ENCODE results near the gene FRY.

The FRY gene

DNA sequence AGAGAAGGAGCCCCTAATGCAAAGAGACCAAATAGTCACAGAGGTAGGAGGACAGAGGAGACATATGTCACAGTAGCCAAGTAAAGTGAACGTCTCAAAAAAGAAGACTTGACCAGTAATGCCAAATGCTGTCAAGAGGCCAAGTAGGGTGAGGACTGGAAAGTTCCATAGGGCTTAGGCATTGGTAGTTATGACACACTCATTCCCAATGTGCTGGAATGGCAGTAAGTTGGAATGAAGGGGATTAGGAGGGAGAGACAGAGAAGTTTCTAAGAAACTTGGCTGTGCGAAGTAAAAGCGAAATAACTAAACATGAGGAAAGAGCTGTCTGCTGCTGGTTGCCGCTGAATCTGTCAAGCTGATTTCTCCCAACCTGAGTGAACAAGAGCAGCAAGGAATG is 14.9 kb upstream of the FRY start:
- peak; percentile 18 for DNase-seq

DNA sequence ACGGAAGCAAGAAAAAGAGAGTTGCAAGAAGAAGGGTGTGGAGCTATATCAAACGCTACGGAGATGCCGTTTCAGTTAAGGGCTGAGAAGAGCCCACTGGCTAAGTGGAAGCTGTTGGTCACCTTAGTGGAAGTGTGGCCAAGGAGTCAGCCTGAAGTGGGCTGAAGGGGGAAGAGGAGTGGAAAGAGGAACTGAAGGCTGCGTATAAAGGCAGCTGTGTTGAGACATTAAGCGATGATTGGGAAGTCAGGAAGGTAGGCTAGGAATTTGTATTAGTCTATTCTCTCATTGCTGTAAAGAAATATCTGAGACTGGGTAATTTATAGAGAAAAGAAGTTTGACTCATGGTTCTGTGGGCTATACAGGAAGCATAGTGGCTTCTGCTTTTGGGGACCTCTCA is 14.1 kb upstream of the FRY start:
- no peak for DNase-seq

DNA sequence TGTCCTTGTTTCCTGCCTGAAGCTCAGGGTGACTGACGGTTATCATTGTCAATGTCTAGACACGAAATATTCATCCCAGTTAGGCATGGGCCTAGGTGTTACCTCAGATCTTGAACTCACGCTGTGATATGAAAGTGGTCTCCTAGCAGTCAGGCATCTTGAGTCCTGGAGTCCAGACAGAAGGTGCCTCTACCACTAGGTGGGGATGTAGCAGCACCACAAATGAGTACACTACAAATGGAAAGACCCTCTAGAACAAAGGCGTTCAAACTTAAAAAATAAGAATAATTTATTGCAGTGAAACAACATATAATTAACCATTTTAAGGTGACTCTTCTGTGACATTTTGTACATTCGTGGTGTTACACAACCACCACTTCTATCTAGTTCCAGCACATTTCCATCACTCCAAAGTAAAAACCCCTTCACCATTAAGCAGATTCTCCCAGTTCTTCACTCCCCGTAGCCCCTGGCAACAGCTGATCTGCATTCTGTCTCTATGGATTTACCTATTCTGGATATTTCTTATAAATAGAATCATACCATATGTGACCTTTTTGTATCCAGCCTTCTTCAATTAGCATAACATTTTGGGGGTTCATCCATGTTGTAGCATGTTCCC is 11.9 kb upstream of the FRY start:
- peak; percentile 71 for DNase-seq

DNA sequence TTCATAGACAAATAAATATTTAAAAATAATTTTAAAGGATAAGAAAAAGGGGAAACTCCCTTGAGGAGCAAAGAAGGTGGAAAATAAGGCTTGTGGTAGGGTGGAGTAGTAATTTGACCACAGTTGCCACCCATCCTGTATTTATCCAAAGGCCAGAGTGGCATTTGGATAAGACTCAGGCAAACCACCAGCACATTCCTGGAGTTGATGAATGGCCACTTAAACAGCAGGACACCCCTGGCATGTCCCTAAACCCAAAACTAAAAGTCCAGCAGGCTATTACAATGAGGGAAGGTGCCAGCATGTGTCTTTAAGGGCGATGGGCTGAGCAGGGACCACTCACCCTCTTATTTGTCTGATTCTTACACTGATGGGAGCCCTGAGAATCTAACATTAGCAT is 9.8 kb upstream of the FRY start:
- no peak for DNase-seq

DNA sequence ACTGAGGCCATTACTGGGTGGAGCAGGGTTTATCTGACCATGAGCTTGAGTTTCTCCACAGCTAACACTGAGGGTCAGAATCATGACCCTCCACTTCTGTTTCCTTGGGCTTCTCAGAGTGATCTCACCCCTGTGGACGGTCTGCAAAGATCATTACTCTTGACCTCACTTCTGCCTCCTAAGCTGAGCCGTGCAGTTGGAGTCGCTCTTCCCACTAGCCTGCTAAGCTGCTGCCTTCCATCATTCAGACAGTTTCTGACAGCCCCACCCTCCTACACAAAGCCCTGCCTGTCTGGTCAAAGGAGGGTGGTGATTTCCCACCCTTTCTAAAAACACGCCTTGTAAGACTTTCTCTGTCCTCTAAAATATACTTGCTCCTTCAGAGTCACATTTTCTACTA is 9.3 kb upstream of the FRY start:
- no peak for DNase-seq

DNA sequence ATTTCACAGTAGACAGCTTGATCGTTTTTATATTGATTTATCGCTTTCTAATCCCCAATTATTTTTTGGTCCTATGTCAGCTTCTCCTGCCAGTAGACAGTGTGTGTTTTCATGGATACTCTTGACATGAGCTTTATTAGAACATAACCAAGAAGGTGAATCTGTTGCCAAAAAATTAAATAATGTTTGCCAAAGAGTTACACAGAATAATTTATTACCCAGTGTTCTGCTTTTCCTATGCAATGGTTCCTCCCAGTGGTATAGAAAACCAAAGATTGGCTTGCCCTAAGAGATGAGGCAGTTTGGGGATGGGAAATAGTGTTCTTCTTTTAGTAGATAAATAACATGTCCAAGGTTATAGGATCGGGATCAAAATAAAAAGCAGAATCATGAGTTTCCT is 8.5 kb upstream of the FRY start:
- DNase-seq: no peak

DNA sequence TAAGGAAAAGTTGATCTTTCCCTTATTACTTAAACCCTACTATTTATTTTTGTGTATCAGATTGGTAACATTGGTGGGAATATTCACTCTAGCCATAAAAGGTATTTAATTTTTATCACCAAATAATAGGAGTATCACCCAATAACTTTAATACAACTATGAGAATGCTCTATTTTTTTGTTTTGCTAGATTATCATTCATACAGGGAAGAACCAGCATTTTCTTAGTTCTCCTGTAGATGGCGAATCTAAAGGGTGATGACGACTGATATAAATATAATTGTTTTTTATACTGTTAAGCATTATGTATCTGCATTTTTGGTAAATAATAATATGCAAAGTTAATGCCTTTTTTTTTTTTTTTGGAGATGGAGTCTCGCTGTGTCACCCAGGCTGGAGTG is 7.9 kb upstream of the FRY start:
- no peak for DNase-seq

DNA sequence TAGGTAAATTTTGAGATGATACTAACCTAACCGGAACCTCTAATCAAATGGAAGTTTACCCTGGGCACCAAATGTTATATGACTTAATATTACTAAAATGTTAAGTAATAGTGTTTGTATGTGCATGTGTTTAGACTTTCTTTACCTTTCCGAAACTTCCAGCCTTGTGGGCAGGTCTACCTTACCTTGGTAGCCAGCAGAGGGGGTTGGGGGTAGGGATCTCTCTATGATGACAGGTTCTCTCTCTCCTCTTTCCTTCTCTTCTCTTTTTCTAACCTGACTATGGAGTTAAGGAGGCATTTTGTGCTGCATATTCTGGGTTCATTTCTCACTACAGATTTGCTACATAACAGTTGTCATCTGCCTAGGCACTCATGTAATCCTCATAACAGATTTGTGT is 6.8 kb upstream of the FRY start:
- no peak for DNase-seq

DNA sequence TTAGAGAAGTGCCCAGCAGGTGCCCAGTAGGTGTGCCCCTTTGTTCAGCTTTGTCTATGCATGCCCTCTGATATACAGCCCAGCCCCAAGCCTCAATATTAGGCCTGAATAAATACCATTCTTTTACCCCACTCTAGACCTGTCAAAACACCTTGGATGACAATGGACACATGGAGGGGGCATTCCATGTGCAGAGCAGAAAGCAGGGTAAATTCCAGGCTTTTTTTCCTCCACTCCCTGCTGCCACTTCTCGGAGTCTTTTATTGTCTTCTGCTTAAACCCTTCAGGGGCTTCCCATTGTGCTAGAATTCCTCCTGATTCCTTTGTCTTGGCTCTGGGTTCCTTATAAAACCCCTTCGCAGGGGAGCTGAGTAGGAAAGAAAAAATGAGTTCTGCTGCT is 5.8 kb upstream of the FRY start:
- no peak for DNase-seq

DNA sequence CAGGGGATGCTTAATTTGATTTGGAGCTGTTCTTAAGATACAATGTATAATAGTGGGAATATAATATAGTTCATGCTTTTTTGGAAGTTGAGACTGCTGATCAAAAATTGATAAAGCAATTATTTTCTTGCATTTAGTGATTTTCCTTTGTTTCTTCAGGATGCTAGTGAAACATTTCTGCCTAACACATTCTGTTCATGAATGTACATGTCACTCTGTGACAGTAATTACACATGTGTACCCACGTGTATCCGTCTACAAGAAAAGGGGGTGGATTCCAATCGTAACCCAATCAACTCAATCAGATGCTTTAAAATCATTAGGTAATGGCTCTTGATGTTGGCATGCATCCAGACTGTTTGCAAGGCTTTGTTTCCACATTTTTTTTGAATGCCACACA is 5.0 kb upstream of the FRY start:
- DNase-seq: no peak

DNA sequence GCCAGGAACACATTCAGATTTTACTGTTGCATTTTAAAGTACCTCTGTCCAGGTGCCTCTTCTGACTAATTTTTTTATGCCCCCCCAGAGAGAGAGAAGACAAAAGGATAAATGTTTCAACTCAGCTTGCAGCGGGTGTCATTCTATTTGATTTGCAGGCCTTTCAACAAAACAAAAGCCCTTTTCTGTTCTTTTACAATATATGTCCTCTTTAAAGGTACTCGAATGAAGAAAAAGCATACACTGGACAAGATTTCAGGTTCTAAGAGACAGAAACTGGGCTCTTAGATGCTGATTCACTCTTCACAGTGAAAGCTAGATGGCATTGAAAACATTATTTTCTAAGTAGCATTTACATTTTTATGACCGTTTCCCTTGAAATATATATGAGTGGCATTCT is 2.9 kb upstream of the FRY start:
- DNase-seq: no peak

DNA sequence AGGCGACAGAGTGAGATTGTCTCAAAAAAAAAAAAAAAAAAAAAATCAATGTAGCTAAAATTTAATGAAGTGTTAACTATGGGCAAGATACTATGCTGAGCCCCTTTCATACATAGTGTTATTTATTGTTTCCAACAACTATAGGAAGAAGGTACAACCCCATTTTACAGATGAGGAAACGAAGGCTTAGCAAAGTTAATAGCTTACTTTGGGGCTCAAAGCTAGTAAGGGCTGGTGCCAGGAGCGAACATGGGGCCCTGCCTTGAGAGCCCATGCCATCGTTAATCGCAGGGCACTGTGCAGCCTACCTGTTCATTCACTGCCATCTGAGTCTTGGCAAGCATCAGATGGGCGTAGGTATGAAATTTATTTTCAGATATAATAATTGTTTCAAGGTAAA is 1.9 kb upstream of the FRY start:
- DNase-seq: no peak

DNA sequence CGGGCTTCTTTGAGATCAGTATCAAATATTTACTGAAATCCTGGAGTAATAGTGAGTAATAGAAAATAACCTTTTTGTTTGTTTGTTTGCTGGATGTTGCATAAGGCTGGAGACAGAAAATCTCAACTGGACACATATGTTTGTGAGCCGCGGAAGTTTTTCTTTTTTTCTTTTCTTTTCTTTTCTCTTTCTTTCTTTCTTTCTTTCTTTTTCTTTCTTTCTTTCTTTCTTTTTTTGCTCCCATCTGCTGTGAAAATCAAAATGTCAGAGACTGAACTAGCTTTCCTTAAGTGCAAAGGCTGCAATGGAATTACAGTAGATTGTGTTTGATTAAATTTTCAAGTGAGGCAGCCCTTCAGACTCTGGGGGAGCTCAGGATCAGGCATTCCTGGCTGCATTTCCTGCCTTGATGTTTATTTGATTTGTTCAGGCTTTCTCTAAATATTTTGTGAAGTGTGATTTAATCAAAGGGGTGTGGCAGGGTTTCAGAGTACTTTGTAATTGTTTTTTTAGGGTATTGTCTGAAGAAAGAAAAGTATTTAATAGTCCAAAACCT is 319 bp downstream of the FRY start:
- DNase-seq: no peak

DNA sequence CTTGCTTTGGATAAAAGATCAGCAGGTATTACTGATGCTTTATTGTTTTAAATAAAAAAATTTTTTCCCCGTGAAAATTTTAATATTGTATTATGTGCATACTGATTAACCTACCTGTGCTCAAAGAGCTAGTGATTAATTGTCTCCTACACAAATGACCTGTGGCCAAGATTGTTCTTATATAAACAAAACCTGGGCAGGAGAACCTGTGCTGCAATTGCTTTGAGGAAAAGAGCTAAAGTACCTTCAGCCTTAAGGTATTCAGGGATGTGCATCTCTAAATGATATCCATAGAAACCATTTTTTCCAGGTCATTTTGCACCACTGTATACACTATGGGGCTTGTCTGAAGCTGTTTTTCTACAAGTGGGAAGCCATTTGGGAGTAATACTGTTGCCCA is 1.2 kb downstream of the FRY start:
- no peak for DNase-seq

DNA sequence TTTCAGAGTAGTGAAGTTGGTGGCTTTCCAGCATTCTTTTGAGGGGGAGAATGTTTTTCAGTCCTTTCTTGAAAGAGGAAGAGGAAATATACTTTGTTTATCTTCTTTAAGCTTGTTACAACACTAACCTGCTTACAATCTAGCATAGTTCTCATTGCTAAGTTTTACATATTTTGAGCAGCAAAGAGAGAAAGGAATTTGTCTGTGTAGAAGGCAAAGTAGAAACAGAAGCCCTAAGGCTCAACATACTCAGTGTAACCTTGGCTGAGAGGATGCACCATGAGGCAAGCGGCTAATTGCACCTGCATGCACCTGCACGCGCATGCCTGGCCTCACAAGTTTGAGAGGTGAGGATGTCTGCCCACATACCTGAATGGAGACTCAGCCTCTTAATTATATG is 2.2 kb downstream of the FRY start:
- no peak for DNase-seq

DNA sequence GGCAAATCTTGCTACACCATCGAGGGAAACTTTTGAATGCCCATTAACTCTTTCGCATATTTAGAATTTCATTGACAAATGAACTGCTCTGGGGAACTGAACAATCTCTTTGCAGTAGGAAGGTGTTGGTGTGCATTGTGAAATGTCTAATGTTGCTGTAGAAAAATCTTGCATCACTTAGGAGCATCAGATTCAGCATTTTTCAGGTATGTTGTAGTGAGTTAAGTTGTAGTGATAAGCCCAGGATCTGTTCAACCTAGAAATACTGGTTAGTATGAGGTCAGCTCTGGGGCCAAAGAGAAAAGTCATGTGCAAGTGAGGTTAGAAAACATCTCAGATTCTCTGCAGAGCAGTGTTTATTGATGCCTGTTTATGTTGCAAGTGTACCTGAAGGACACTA is 4.1 kb downstream of the FRY start:
- DNase-seq: no peak

DNA sequence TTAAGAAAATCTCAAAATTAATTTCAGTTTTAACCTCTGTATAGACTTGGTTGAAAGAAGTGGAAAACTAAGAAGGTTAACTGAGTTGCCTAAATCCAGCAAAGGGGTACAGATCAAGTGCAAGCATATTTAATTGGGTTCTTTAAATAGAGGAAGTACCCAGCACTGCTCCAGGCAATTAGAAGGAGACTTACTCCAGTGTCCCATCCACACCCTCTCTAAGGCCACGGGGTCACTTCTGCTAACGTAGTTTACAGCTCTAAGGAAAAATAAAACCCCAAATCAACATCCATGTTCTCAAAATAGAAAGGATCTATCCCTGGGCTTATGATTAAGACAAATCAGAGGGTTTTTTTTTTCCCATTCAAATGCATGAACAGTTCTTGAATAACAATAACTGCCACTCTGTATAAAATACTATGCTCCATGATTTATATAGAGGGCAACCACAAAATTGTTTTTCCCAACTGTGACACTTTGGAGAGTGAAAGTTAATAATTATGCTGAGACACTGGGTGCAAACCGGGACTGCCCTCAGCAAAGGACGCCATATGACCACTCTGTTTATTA is 4.6 kb downstream of the FRY start:
- no peak for DNase-seq

DNA sequence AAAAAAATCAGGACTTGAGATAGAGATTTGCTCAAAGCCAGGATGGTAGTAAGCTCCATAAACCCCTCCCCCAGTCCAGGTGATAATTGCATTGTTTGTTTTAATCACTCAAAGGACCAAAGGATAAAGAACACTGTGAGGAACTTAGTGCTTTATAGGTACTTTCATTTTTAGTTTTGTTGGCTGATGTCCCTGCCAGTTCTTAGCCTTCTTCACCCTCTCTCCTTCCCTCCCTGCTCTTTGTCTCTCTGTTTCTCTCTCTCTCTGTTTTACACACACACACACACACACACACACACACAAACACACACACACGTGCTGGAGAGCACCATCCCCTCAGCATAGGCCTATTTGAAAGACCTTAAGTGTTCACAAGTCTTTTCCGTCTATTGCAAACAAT is 5.2 kb downstream of the FRY start:
- no peak for DNase-seq

DNA sequence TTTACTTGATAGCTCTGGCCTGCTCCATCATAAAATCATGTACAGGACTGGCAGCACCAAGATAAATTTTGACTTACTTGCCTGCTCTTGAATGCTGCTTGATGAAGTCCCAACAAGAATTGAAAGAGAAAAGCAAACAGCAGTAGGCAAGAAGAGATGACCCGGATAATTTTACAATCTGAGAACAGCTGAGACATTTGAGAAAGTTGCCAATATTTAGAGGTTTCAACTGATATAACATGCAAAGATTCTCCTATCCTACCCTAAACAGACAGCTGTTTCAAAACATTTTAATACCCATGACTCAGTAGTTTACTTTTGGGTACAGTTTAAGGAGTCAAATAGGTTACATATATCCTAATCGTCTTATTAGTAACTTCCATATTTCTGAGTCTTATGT is 5.9 kb downstream of the FRY start:
- DNase-seq: no peak

DNA sequence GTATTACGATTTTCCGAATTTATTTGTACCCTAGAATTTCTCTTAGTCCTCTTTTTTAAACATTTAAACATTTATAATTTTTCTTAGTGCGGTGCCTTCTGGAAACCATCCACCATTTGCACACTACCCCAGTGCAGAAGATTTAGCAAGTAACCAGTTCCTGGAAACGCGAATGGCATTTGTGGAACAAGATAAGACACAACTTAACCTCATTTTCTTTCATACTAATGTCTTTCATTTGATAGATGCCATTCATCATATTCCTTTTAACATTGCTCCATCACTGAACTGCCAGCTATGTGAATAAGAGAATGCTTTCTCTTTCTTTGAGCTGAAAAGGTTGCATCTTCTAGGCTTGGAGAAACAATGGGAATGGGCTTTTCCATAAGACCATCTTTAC is 6.8 kb downstream of the FRY start:
- no peak for DNase-seq

DNA sequence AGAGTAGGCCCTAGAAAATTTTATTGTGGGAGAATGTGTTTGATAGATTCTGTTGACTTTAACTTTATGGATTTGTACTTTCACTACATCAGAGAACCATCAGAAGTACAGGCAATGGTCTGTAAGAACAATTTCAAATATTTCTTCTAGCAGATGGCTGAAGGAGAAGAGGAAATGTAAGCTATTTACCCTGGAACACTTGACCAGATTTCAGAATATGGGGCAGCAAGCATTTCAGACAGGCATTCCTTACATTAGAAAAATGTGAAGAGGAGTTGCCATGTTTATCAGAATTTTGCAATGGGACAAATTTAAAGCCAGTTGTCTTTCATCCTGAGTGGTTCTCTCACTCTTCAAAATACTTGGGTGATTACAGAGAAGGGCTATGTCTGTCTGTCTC is 7.5 kb downstream of the FRY start:
- DNase-seq: peak; percentile 34

DNA sequence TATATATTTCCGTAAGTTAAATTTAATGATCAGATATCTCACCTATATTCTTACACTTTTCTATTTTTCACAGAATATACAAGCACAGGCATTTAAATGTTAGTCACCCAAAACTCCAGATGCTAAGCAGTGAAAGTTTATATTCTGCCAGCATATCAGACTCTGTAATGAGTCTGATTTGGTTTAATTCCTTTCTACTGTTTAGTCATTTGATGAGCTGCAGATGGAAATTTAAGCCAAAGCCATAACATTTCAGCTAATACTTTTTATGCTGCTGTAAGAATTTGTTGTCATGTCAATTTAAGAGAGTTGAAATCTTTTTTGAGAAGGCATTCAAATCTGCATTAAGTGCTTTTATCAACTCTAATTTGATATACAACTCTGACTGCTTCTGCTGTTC is 8.0 kb downstream of the FRY start:
- DNase-seq: peak; percentile 19

DNA sequence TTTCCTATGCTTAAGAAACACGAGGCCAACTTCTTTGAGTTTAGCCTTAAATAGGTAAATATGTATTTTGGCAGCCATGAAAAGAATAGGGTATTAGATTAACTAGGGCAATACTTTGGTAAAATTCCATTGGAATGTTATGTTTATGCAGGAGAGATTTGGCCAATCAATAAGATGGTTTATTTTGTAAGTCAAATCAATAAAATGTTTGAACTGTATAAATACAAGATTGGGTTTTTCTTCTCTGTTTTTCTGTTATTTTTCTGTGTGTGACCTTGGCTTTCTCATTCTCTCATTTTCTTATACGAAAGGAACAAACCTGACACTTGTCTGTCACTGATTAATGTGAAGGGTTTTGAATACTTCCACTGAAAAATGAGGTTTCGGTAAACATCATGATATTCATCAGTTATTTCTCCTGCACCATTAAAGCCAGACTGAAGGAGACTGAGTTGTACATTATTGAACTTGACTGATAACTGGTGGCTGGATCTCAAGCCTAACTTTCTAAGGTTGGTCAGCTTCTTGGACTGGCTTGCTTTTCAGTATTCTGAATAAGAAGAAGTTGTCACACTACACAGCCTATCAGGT is 8.6 kb downstream of the FRY start:
- DNase-seq: no peak

DNA sequence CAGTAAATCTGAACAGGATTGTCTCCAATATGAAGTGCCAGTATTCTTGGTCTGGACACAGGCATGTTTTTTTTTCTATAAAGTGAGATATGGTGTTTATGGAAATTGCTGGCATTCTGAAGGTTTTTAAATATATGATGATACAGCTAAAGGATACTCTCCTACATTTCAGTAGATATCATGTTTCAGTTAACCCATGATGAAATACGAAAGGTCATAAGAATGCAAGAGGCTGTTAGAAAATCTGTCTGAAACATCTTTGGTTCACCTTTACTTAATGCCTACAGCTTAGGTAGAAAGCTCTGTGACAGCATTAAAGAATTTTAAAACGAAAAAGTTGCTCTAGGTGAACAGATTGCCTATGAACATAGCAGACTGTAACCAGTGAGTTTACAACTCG is 9.1 kb downstream of the FRY start:
- DNase-seq: no peak

DNA sequence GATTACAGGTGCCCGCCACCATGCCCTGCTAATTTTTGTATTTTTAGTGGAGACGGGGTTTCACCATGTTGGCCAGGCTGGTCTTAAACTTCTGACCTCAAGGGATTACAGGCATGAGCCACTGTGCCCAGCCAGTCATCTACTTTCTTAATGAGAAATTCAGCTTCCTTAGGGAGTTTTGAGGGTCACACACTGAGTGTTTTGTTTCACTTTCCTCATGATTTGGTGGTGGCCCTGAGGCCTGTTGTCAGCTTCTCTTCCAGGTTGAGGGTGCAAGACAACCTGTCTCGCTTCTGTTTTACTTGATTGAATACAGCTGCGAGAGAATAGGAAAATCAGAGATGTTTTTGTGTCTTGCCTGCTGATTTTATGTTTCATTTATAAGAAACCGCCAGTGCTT is 9.9 kb downstream of the FRY start:
- DNase-seq: no peak

Measured in fibroblast of skin of abdomen (primary cell).